Measurements from ENCODE around the gene PPP1R27. TPM values are rescaled to one million over a fixed set of nuclear protein-coding genes. Genes with fewer than 3 reads are reported as not detected.

Gene PPP1R27
- total RNA-seq, 2 donors from 2014 or later, result not detected

DNA sequence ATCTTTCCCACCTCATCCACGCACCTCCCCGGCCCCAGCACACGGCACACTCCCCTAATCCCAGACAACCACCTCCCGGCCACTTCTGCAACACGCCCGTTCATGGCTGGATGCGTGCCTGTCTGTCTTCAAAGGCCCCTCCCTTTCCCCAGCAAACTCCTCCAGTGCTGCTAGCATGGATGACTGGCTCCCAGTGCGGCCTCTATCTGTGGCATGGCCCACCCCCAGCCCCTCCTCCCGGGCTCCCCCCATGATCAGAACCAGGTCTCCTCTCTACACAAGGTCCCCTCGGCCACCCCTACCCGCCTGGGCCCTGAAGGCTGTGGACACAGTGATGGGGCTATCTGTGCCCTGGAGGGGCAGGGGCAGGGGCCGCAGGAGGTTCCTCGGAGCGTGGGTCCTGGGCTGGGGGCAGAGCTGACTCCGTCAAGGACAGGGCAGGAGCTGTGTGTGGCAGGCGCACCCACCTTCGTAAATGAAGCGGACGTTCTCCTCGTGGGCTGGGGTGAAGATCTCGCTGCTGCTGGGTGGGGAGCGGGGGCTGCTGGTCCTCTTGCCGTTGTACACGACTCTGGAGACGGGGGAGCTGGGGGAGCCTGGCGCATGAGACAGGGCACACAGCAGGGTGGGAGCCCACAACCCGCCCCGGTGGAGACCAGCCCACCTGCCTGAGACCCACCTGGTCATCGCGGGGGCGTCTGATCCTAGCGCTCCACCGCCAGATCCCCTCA, 10.9 kb downstream of the PPP1R27 start:
- Histone ChIP-seq H3K4me3 (ENCODE audit: low read length) (no peak overlapping the region), H3K27me3 (ENCODE audit: control insufficient read depth, insufficient read depth, low read length, poor library complexity, severe bottlenecking) (no peaks in the 10 kb centered on the region), H3K36me3 (ENCODE audit: control insufficient read depth, insufficient read depth, low read length) (no peaks in the 10 kb centered on the region), H3K9me3 (ENCODE audit: control insufficient read depth, low read length) (no peaks in the 10 kb centered on the region), H3K27ac (ENCODE audit: low read depth, low read length) (no peak overlapping the region), H3K4me1 (ENCODE audit: control insufficient read depth, insufficient read depth, low read length) (no peaks in the 10 kb centered on the region), H3K9ac (ENCODE audit: extremely low read depth, low read length, poor library complexity, severe bottlenecking) (no peak overlapping the region)
- TF ChIP-seq, protein P1, sequence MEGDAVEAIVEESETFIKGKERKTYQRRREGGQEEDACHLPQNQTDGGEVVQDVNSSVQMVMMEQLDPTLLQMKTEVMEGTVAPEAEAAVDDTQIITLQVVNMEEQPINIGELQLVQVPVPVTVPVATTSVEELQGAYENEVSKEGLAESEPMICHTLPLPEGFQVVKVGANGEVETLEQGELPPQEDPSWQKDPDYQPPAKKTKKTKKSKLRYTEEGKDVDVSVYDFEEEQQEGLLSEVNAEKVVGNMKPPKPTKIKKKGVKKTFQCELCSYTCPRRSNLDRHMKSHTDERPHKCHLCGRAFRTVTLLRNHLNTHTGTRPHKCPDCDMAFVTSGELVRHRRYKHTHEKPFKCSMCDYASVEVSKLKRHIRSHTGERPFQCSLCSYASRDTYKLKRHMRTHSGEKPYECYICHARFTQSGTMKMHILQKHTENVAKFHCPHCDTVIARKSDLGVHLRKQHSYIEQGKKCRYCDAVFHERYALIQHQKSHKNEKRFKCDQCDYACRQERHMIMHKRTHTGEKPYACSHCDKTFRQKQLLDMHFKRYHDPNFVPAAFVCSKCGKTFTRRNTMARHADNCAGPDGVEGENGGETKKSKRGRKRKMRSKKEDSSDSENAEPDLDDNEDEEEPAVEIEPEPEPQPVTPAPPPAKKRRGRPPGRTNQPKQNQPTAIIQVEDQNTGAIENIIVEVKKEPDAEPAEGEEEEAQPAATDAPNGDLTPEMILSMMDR (conservative IDR thresholded peaks at IDR 0.05), result no peak
- no peaks in the 10 kb centered on the region for H3K9me3 Mint-ChIP-seq
- peaks cover 7% of the 10 kb centered on the region for H3K36me3 Mint-ChIP-seq (ENCODE audit: low read depth)
- H3K27ac Mint-ChIP-seq, result no peak overlapping the region
- no peak for DNase-seq
- no peaks in the 10 kb centered on the region for H3K27me3 Mint-ChIP-seq (ENCODE audit: insufficient read depth)
- H3K4me3 Mint-ChIP-seq, result no peak overlapping the region
- WGBS, 2 experiments (ENCODE audit: insufficient coverage in 1 of 2, insufficient read length in 1 of 2), result 93 to 95% methylated on average over 24 to 33 of the region's 33 CpGs
- peaks cover 9% of the 10 kb centered on the region for H3K4me1 Mint-ChIP-seq

GRCh38 chr17:81822996-81823819, 11.6 kb downstream of the PPP1R27 start:
- Mint-ChIP-seq H3K27me3 (ENCODE audit: insufficient read depth) (no peaks in the 10 kb centered on the region), H3K4me3 (no peak overlapping the region), H3K27ac (no peak overlapping the region), H3K9me3 (no peaks in the 10 kb centered on the region), H3K4me1 (peaks cover 5% of the 10 kb centered on the region), H3K36me3 (ENCODE audit: low read depth) (peaks cover 7% of the 10 kb centered on the region)
- H3K9me3 ChIP-seq (ENCODE audit: control insufficient read depth, low read length), result no peaks in the 10 kb centered on the region
- no peak overlapping the region for H3K9ac ChIP-seq (ENCODE audit: extremely low read depth, low read length, poor library complexity, severe bottlenecking)
- TF ChIP-seq, protein P1 (conservative IDR thresholded peaks at IDR 0.05), result no peak
- H3K36me3 ChIP-seq (ENCODE audit: control insufficient read depth, insufficient read depth, low read length), result no peaks in the 10 kb centered on the region
- H3K4me3 ChIP-seq (ENCODE audit: low read length), result no peak overlapping the region
- WGBS, 2 experiments (ENCODE audit: insufficient coverage in 1 of 2, insufficient read length in 1 of 2), result 93 to 96% methylated on average over 20 to 30 of the region's 30 CpGs
- no peak for DNase-seq
- H3K27ac ChIP-seq (ENCODE audit: low read depth, low read length), result no peak overlapping the region
- H3K27me3 ChIP-seq (ENCODE audit: control insufficient read depth, insufficient read depth, low read length, poor library complexity, severe bottlenecking), result no peaks in the 10 kb centered on the region
- no peaks in the 10 kb centered on the region for H3K4me1 ChIP-seq (ENCODE audit: control insufficient read depth, insufficient read depth, low read length)

- Histone ChIP-seq H3K27me3 (ENCODE audit: control insufficient read depth, insufficient read depth, low read length, poor library complexity, severe bottlenecking) (no peaks in the 10 kb centered on the region), H3K9me3 (ENCODE audit: control insufficient read depth, low read length) (no peaks in the 10 kb centered on the region), H3K27ac (ENCODE audit: low read depth, low read length) (no peak overlapping the region), H3K9ac (ENCODE audit: extremely low read depth, low read length, poor library complexity, severe bottlenecking) (no peak overlapping the region), H3K4me3 (ENCODE audit: low read length) (no peak overlapping the region), H3K36me3 (ENCODE audit: control insufficient read depth, insufficient read depth, low read length) (no peaks in the 10 kb centered on the region), H3K4me1 (ENCODE audit: control insufficient read depth, insufficient read depth, low read length) (no peaks in the 10 kb centered on the region)
- peaks cover 7% of the 10 kb centered on the region for H3K36me3 Mint-ChIP-seq (ENCODE audit: low read depth)
- H3K27me3 Mint-ChIP-seq (ENCODE audit: insufficient read depth), result peaks cover 7% of the 10 kb centered on the region
- H3K4me3 Mint-ChIP-seq, result no peak overlapping the region
- H3K4me1 Mint-ChIP-seq, result peaks cover 5% of the 10 kb centered on the region
- no peak for DNase-seq
- H3K9me3 Mint-ChIP-seq, result no peaks in the 10 kb centered on the region
- H3K27ac Mint-ChIP-seq, result no peak overlapping the region
- TF ChIP-seq, protein P1 (conservative IDR thresholded peaks at IDR 0.05), result no peak
- 96 to 99% methylated on average over 5 to 8 of the region's 8 CpGs for WGBS, 2 experiments (ENCODE audit: insufficient coverage in 1 of 2, insufficient read length in 1 of 2)
These were observed 12.6 kb downstream of the PPP1R27 start for GRCh38 chr17:81822312-81822637.
